Measurements from ENCODE around the gene FYB2. TPM values are rescaled to one million over a fixed set of nuclear protein-coding genes. Genes with fewer than 3 reads are reported as not detected.

Gene FYB2
- total RNA-seq, 1 donor from 2014 or later = not detected

GRCh38 chr1:56773341-56774066 is 45.7 kb downstream of the FYB2 start:
- Histone ChIP-seq H3K36me3 (ENCODE audit: control insufficient read depth, insufficient read depth, low read length) (no peaks in the 10 kb centered on the region), H3K4me3 (ENCODE audit: low read depth, low read length) (no peak overlapping the region), H3K27me3 (ENCODE audit: control insufficient read depth, insufficient read depth, low read length) (no peaks in the 10 kb centered on the region)
- TF ChIP-seq CTCF (IDR thresholded peaks at IDR 0.05; ENCODE audit: insufficient read depth, low read length, severe bottlenecking) = no peak
- no peak for FAIRE-seq
- peak; percentile 43 for DNase-seq (ENCODE audit: low read depth)

GRCh38 chr1:56771717-56772116 is 47.5 kb downstream of the FYB2 start:
- FAIRE-seq = no peak
- DNase-seq (ENCODE audit: low read depth) = no peak
- Histone ChIP-seq H3K4me3 (ENCODE audit: low read depth, low read length) (no peak overlapping the region), H3K27me3 (ENCODE audit: control insufficient read depth, insufficient read depth, low read length) (no peaks in the 10 kb centered on the region), H3K36me3 (ENCODE audit: control insufficient read depth, insufficient read depth, low read length) (no peaks in the 10 kb centered on the region)
- no peak for TF ChIP-seq CTCF (IDR thresholded peaks at IDR 0.05; ENCODE audit: insufficient read depth, low read length, severe bottlenecking)

- FAIRE-seq = no peak
- TF ChIP-seq CTCF (IDR thresholded peaks at IDR 0.05; ENCODE audit: insufficient read depth, low read length, severe bottlenecking) = no peak
- Histone ChIP-seq H3K36me3 (ENCODE audit: control insufficient read depth, insufficient read depth, low read length) (no peaks in the 10 kb centered on the region), H3K27me3 (ENCODE audit: control insufficient read depth, insufficient read depth, low read length) (no peaks in the 10 kb centered on the region), H3K4me3 (ENCODE audit: low read depth, low read length) (no peak overlapping the region)
- DNase-seq (ENCODE audit: low read depth) = no peak
Observed at GRCh38 chr1:56758794-56759193, 60.4 kb downstream of the FYB2 start.

- no peak for FAIRE-seq
- Histone ChIP-seq H3K36me3 (ENCODE audit: control insufficient read depth, insufficient read depth, low read length) (no peaks in the 10 kb centered on the region), H3K27me3 (ENCODE audit: control insufficient read depth, insufficient read depth, low read length) (no peaks in the 10 kb centered on the region), H3K4me3 (ENCODE audit: low read depth, low read length) (no peak overlapping the region)
- peak; percentile 33 for DNase-seq (ENCODE audit: low read depth)
- TF ChIP-seq CTCF (IDR thresholded peaks at IDR 0.05; ENCODE audit: insufficient read depth, low read length, severe bottlenecking) = peak; percentile 35
Observed at GRCh38 chr1:56758135-56758534, 61.1 kb downstream of the FYB2 start.

- Histone ChIP-seq H3K27me3 (ENCODE audit: control insufficient read depth, insufficient read depth, low read length) (no peaks in the 10 kb centered on the region), H3K4me3 (ENCODE audit: low read depth, low read length) (no peak overlapping the region), H3K36me3 (ENCODE audit: control insufficient read depth, insufficient read depth, low read length) (no peaks in the 10 kb centered on the region)
- no peak for DNase-seq (ENCODE audit: low read depth)
- TF ChIP-seq CTCF (IDR thresholded peaks at IDR 0.05; ENCODE audit: insufficient read depth, low read length, severe bottlenecking) = no peak
- FAIRE-seq = no peak
Observed at GRCh38 chr1:56755911-56756310, 63.3 kb downstream of the FYB2 start.

Data from bronchial epithelial cell (primary cell).